Colonic mucosa (tissue), 4 donors: ENCODE measurements around the gene ARFGEF2. TPM values are rescaled to one million over a fixed set of nuclear protein-coding genes. Genes with fewer than 3 reads are reported as not detected.
A peak's percentile ranks its signal among the peaks of the same experiment; 100 is the strongest.

ENCODE experiments used
- DNase-seq: peaks from one replicate; pipeline ENCODE4 v3.0.0-alpha.2; 2020
- H3K27ac ChIP-seq: fragments of 200-600 bp; one replicate; pipeline ENCODE4 v1.8.0; 2021
- H3K27me3 ChIP-seq: fragments of 200-600 bp; one replicate; pipeline ENCODE4 v1.8.0; 2021
- H3K36me3 ChIP-seq: fragments of 200-600 bp; one replicate; pipeline ENCODE4 v1.8.0; 2021
- H3K4me1 ChIP-seq: fragments of 200-600 bp; one replicate; pipeline ENCODE4 v1.8.0; 2021; ENCODE audit warnings: mild to moderate bottlenecking
- H3K4me3 ChIP-seq: fragments of 200-600 bp; one replicate; pipeline ENCODE4 v1.8.0; 2021
- H3K9ac ChIP-seq, 2 donors: one replicate each; pipeline ENCODE4 v1.7.0; 2013; ENCODE audit warnings: control low read depth in 2 of 2, low read depth in 2 of 2, low read length in 2 of 2
- H3K9me3 ChIP-seq: fragments of 200-600 bp; one replicate; pipeline ENCODE4 v1.8.0; 2021
- intact Hi-C: fragments of 100-400 bp; cut with DNase I; formaldehyde crosslinking; loops from one replicate; pipeline ENCODE4 v1.14.1; 2022
- total RNA-seq, 2 donors: library from RNA; stranded (reverse); fragmentation: NEBNext Ultra II Directional in 1 of 2; extraction: Animal tissue kit (Norgen Biotek cat#: 25700) in 1 of 2; gene quantifications; one replicate each; pipeline ENCODE4 v1.2.1, GENCODE V29; 2021
- TF ChIP-seq, protein P1 (sequence below): fragments of 200-600 bp; IDR thresholded peaks from one replicate; pipeline ENCODE4 v1.8.0; 2022; ENCODE audit warnings: antibody characterized with exemption, mild to moderate bottlenecking
- donor health status: healthy.
- donor health status: DM: no; HTN: no; CAD: no.
- donor health status: DM: no; HTN: no; CAD: no.

ARFGEF2 gene
- total RNA-seq, 2 donors from 2014 or later, result 46.9 to 74.1 TPM

DNA sequence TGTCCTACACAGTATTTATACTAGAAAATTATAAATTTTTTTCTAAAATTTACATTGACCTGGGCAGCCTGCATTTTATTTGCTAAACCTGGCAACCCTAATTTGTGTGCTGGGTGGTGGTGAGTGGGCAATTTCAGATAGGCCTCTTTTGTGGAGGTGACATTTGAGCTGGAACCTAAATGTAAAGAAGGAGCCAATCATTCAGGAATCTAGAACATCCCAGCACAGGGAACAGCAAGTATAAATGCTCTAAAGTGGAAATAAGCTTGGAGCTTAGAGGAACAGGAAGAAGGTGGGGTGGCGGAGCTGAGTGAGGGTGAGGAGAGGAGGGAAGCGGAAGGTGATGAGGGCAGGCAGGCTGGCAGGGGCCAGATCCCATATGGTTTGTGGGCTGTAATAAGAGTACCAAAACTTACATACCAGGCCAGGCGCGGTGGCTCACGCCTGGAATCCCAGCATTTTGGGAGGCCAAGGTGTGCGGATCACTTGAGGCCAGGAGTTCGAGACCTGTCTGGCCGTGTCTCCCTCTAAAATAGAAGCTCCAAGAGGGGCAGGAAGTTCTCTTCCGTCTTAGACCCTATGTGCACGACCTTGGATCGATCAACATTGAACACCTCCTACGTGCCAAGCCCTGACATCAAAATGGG lies 124.1 kb downstream of the ARFGEF2 start:
- Histone ChIP-seq H3K27ac (peak overlapping the region; percentile 88), H3K4me1 (no peaks in the 10 kb centered on the region), H3K9me3 (no peaks in the 10 kb centered on the region), H3K36me3 (no peaks in the 10 kb centered on the region), H3K9ac (peak overlapping the region; percentile 24 to 82), H3K4me3 (peak overlapping the region; percentile 96), H3K27me3 (no peaks in the 10 kb centered on the region)
- DNase-seq, result peak; percentile 36
- intact Hi-C loops, result no loop called here
- TF ChIP-seq, protein P1, sequence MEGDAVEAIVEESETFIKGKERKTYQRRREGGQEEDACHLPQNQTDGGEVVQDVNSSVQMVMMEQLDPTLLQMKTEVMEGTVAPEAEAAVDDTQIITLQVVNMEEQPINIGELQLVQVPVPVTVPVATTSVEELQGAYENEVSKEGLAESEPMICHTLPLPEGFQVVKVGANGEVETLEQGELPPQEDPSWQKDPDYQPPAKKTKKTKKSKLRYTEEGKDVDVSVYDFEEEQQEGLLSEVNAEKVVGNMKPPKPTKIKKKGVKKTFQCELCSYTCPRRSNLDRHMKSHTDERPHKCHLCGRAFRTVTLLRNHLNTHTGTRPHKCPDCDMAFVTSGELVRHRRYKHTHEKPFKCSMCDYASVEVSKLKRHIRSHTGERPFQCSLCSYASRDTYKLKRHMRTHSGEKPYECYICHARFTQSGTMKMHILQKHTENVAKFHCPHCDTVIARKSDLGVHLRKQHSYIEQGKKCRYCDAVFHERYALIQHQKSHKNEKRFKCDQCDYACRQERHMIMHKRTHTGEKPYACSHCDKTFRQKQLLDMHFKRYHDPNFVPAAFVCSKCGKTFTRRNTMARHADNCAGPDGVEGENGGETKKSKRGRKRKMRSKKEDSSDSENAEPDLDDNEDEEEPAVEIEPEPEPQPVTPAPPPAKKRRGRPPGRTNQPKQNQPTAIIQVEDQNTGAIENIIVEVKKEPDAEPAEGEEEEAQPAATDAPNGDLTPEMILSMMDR, result no peak

DNA sequence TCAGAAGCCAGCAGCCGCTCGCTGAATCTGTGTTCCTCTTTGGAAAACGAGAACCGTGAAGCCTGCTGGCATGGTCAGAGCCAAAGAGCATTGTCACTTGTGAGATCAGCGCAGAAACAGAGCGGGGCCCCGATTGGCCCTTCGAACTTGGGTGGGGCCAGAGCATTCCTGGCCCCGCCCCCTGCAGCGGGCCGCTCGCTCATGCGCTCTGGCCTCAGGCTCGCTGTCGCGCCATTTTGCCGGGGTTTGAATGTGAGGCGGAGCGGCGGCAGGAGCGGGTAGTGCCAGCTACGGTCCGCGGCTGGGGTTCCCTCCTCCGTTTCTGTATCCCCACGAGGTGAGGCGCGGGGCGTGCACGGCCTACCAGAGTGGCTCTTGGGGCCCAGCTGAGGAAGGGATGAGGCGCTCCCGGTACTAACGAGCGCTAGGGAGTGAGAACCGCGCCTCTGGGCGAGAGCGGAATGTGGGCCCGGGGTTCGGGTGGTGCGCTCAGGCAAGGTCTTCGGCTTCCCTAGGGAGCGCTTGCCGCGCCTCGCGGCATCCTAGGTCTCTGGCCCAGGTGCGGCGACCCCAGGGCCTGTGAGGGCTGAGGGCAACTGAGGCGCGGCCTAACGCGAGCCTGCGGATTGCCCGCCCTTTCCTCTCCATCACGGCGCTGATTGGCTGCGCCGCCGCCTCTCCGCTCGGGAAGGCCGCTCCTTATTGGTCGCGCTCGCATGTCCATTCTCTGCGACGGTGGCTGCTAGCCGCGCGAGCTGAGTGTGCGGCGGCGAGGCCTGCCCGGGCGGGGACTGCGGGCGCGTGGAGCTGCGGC lies 124.8 kb downstream of the ARFGEF2 start, which contains the start of gene CSE1L:
CSE1L (plus strand) TSS at position 226 of the 814 bp plus-strand sequence. CDS start 12,152 bp downstream, outside the sequence.
- Histone ChIP-seq H3K27me3 (no peaks in the 10 kb centered on the region), H3K9ac (peak within 1 kb of the TSS; percentile 82 to 97), H3K4me3 (peak within 1 kb of the TSS; percentile 96), H3K27ac (peak within 1 kb of the TSS; percentile 88), H3K36me3 (no peaks in the 10 kb centered on the region), H3K4me1 (no peaks in the 10 kb centered on the region), H3K9me3 (no peaks in the 10 kb centered on the region)
- TF ChIP-seq, protein P1, result no peak
- peak; percentile 95 for DNase-seq
- intact Hi-C loops, result no loop called here

DNA sequence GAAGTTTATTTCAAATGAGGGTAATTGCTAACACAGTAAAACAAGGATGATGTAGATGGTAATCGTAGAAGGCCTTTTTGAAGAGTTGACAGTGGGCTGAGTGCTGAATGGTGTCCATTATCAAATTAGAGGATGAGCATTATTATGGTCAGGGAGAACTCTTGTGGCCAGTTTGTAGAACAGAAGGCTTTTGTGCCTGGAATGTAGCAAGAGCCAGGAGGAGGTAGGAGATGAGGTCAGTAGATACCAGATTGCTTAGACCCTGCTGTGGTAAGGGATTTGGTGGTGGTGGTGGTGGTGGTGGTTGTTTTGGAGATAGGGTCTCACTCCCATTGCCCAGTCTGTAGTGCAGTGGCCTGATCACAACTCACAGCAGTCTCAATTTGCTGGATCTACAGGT lies 130.8 kb downstream of the ARFGEF2 start:
- no peak overlapping the region for H3K27ac ChIP-seq
- no peak overlapping the region for H3K9ac ChIP-seq
- no peak overlapping the region for H3K4me3 ChIP-seq
- no peaks in the 10 kb centered on the region for H3K9me3 ChIP-seq
- TF ChIP-seq, protein P1, result no peak
- no peak for DNase-seq
- intact Hi-C loops, result no loop called here
- no peaks in the 10 kb centered on the region for H3K27me3 ChIP-seq
- no peaks in the 10 kb centered on the region for H3K4me1 ChIP-seq
- H3K36me3 ChIP-seq, result no peaks in the 10 kb centered on the region

DNA sequence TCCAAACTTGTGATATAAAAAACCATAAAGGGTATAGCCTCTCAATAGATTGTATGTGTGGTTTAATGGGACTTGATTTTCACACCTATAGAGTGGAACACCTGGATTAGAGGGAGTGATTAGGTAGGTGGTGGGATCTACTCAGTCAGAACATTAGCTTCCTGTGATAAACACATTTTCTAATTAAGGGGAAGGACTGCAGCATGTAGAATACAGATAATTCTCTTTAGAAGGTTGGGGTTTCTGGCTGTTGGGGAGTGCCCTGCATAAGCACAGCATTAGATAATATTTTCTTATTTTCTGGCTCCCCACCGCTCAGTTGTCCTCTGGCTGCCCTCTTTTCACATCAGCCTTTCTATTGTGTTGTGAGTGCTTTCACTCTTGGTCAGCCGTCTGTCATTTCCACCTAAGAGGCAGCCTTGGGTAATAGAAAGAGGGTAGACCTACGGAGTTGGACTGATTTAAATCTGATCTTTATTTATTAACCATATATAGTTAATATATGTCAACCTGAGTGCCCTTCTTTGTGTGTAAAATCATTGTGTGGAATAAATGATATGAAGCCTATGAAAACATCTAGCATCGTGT lies 132.6 kb downstream of the ARFGEF2 start:
- DNase-seq, result no peak
- Histone ChIP-seq H3K27ac (no peak overlapping the region), H3K9me3 (no peaks in the 10 kb centered on the region), H3K36me3 (no peaks in the 10 kb centered on the region), H3K27me3 (no peaks in the 10 kb centered on the region), H3K4me1 (no peaks in the 10 kb centered on the region), H3K4me3 (no peak overlapping the region), H3K9ac (no peak overlapping the region)
- intact Hi-C loops, result no loop called here
- TF ChIP-seq, protein P1, result no peak

DNA sequence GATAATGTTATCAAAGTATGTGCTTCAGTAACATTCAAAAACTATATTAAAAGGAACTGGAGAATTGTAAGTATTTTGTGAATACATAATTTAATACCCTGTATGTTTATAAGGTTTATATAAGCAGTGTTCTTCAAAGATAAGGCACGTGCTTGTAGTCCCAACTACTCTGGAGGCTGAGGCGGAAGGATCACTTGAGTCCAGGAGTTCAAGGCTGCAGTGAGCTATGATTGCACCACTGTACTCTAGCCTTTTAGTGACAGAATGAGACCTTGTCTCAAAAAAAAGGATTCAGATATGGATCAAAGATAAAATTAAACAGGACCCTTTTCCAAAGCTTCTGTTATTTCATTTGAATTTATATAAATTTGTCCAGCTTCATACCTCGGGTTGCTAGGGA lies 141.8 kb downstream of the ARFGEF2 start:
- Histone ChIP-seq H3K27ac (no peak overlapping the region), H3K4me1 (no peaks in the 10 kb centered on the region), H3K9ac (no peak overlapping the region), H3K4me3 (no peak overlapping the region), H3K9me3 (no peaks in the 10 kb centered on the region), H3K36me3 (peaks cover 5% of the 10 kb centered on the region), H3K27me3 (no peaks in the 10 kb centered on the region)
- intact Hi-C loops, result no loop called here
- no peak for DNase-seq
- TF ChIP-seq, protein P1, result no peak
